IPS-18c (cell line): ENCODE data around the gene DGKB.

ENCODE experiments used
- H3K4me3 ChIP-seq: 2 replicates; pipeline ENCODE4 v1.7.0; 2013; ENCODE audit warnings: low read depth, mild to moderate bottlenecking, low read length, moderate library complexity; ENCODE audit not compliant: insufficient read depth
- H3K9me3 ChIP-seq: one replicate; pipeline ENCODE4 v1.6.1; 2013; ENCODE audit warnings: mild to moderate bottlenecking, low read length, moderate library complexity; ENCODE audit not compliant: control insufficient read depth, insufficient read depth

The DGKB gene

GRCh38 chr7:14688208-14688607, 214.3 kb downstream of the DGKB start:
- H3K4me3 ChIP-seq, result no peak overlapping the region
- no peaks in the 10 kb centered on the region for H3K9me3 ChIP-seq

- no peaks in the 10 kb centered on the region for H3K9me3 ChIP-seq
- H3K4me3 ChIP-seq, result no peak overlapping the region
These were observed 214.8 kb downstream of the DGKB start for GRCh38 chr7:14687777-14688176.

- Histone ChIP-seq H3K4me3 (no peak overlapping the region), H3K9me3 (no peaks in the 10 kb centered on the region)
These were observed 215.3 kb downstream of the DGKB start for GRCh38 chr7:14687241-14687640.

- no peak overlapping the region for H3K4me3 ChIP-seq
These were observed 217.4 kb downstream of the DGKB start for GRCh38 chr7:14685167-14685566.

GRCh38 chr7:14682910-14683465, 219.6 kb downstream of the DGKB start:
- no peaks in the 10 kb centered on the region for H3K9me3 ChIP-seq

More at GRCh38 chr7:14685167-14685566, 217.4 kb downstream of the DGKB start:
- no peaks in the 10 kb centered on the region for H3K9me3 ChIP-seq

GRCh38 chr7:14676896-14677295, 225.7 kb downstream of the DGKB start:
- Histone ChIP-seq H3K9me3 (no peaks in the 10 kb centered on the region), H3K4me3 (no peak overlapping the region)

More at GRCh38 chr7:14682910-14683465, 219.6 kb downstream of the DGKB start:
- H3K4me3 ChIP-seq, result no peak overlapping the region

GRCh38 chr7:14673202-14673601, 229.3 kb downstream of the DGKB start:
- Histone ChIP-seq H3K9me3 (no peaks in the 10 kb centered on the region), H3K4me3 (no peak overlapping the region)

- H3K9me3 ChIP-seq, result no peaks in the 10 kb centered on the region
- H3K4me3 ChIP-seq, result no peak overlapping the region
These were observed 235.6 kb downstream of the DGKB start for GRCh38 chr7:14666913-14667312.

- no peak overlapping the region for H3K4me3 ChIP-seq
- no peaks in the 10 kb centered on the region for H3K9me3 ChIP-seq
These were observed 236.2 kb downstream of the DGKB start for GRCh38 chr7:14666304-14666703.

GRCh38 chr7:14639801-14640200, 262.8 kb downstream of the DGKB start:
- no peak overlapping the region for H3K4me3 ChIP-seq
- peaks cover 1% of the 10 kb centered on the region for H3K9me3 ChIP-seq

GRCh38 chr7:14639329-14639728, 263.2 kb downstream of the DGKB start:
- Histone ChIP-seq H3K4me3 (no peak overlapping the region), H3K9me3 (no peaks in the 10 kb centered on the region)

GRCh38 chr7:14637968-14638367, 264.6 kb downstream of the DGKB start:
- no peaks in the 10 kb centered on the region for H3K9me3 ChIP-seq

GRCh38 chr7:14635955-14636354, 266.6 kb downstream of the DGKB start:
- Histone ChIP-seq H3K4me3 (no peak overlapping the region), H3K9me3 (no peaks in the 10 kb centered on the region)

More at GRCh38 chr7:14637968-14638367, 264.6 kb downstream of the DGKB start:
- no peak overlapping the region for H3K4me3 ChIP-seq

- Histone ChIP-seq H3K9me3 (no peaks in the 10 kb centered on the region), H3K4me3 (no peak overlapping the region)
These were observed 272.5 kb downstream of the DGKB start for GRCh38 chr7:14630048-14630447.

GRCh38 chr7:14628516-14628915, 274.0 kb downstream of the DGKB start:
- H3K9me3 ChIP-seq, result no peaks in the 10 kb centered on the region

GRCh38 chr7:14626076-14626475, 276.5 kb downstream of the DGKB start:
- no peaks in the 10 kb centered on the region for H3K9me3 ChIP-seq

More at GRCh38 chr7:14628516-14628915, 274.0 kb downstream of the DGKB start:
- H3K4me3 ChIP-seq, result no peak overlapping the region

GRCh38 chr7:14622559-14622958, 280.0 kb downstream of the DGKB start:
- Histone ChIP-seq H3K9me3 (no peaks in the 10 kb centered on the region), H3K4me3 (no peak overlapping the region)

More at GRCh38 chr7:14626076-14626475, 276.5 kb downstream of the DGKB start:
- H3K4me3 ChIP-seq, result no peak overlapping the region

GRCh38 chr7:14606101-14606500, 296.4 kb downstream of the DGKB start:
- no peaks in the 10 kb centered on the region for H3K9me3 ChIP-seq
- no peak overlapping the region for H3K4me3 ChIP-seq

GRCh38 chr7:14604606-14605005, 297.9 kb downstream of the DGKB start:
- Histone ChIP-seq H3K9me3 (no peaks in the 10 kb centered on the region), H3K4me3 (no peak overlapping the region)
